K562 (cell line): ENCODE results near the gene STK24. TPM values are rescaled to one million over a fixed set of nuclear protein-coding genes. Genes with fewer than 3 reads are reported as not detected.

Experiments used
- CBFB ChIP-seq: sonication (generic); formaldehyde crosslinking; IDR thresholded peaks from 2 replicates; pipeline ENCODE4 v1.4.0; 2020; ENCODE audit warnings: mild to moderate bottlenecking, missing genetic modification reagents
- E2F6 ChIP-seq, 2 experiments: IDR thresholded peaks; 2 replicates each; pipeline ENCODE4 v1.6.1; 2011; ENCODE audit warnings: borderline replicate concordance in 1 of 2, control low read depth in 1 of 2, low read depth in 1 of 2, low read length in 1 of 2, mild to moderate bottlenecking in 1 of 2, mixed read lengths in 1 of 2, moderate library complexity in 1 of 2; ENCODE audit not compliant: insufficient read depth in 1 of 2, insufficient read length in 1 of 2, poor library complexity in 1 of 2, severe bottlenecking in 1 of 2; ENCODE audit errors: extremely low read depth in 1 of 2
- ELF1 ChIP-seq: fragments of 200-800 bp; sonication (Bioruptor generic); IDR thresholded peaks from 2 replicates; pipeline ENCODE4 v1.6.1; 2016; ENCODE audit warnings: missing genetic modification characterization, missing compliant biosample characterization
- FOXP4 ChIP-seq: sonication (generic); formaldehyde crosslinking; IDR thresholded peaks from 2 replicates; pipeline ENCODE4 v1.8.0; 2022; ENCODE audit warnings: mild to moderate bottlenecking, missing genetic modification reagents, borderline replicate concordance
- GABPA ChIP-seq: fragments of 200-800 bp; sonication (Bioruptor generic); conservative IDR thresholded peaks from 2 replicates; pipeline ENCODE4 v1.6.1; 2016; ENCODE audit warnings: low read depth, missing genetic modification characterization, missing compliant biosample characterization
- NR2C2 ChIP-seq, 2 experiments: fragments of 200-800 bp in 1 of 2; sonication (Bioruptor generic) in 1 of 2; sonication (generic) in 1 of 2; formaldehyde crosslinking in 1 of 2; IDR thresholded peaks; 2 replicates each; pipeline versions ENCODE4 v1.6.1 to v1.8.0; 2016 to 2022; ENCODE audit warnings: mild to moderate bottlenecking in 1 of 2, missing compliant biosample characterization in 1 of 2, missing genetic modification characterization in 1 of 2, missing genetic modification reagents in 1 of 2
- RBFOX2 ChIP-seq: fragments of 200-400 bp; formaldehyde crosslinking; IDR thresholded peaks from 2 replicates; pipeline ENCODE4 v1.6.1; 2017; ENCODE audit warnings: low read depth, mild to moderate bottlenecking, low read length, moderate library complexity
- RBM14 ChIP-seq: fragments of 200-400 bp; formaldehyde crosslinking; IDR thresholded peaks from 2 replicates; pipeline ENCODE4 v1.6.1; 2018; ENCODE audit warnings: low read depth, mild to moderate bottlenecking, low read length, moderate library complexity, borderline replicate concordance; ENCODE audit not compliant: insufficient read depth
- TAF1 ChIP-seq: IDR thresholded peaks from 2 replicates; pipeline ENCODE4 v1.6.1; 2011; ENCODE audit warnings: mild to moderate bottlenecking, low read length, moderate library complexity; ENCODE audit not compliant: insufficient read depth, control insufficient read depth, severe bottlenecking; ENCODE audit errors: extremely low read depth
- YY1 ChIP-seq, 3 experiments: IDR thresholded peaks; 2 replicates each; pipeline ENCODE4 v1.6.1; 2011; ENCODE audit warnings: low read length in 2 of 3, mild to moderate bottlenecking in 2 of 3, moderate library complexity in 2 of 3, borderline replicate concordance in 1 of 3, control low read depth in 1 of 3, low read depth in 1 of 3; ENCODE audit not compliant: insufficient read depth in 3 of 3, insufficient replicate concordance in 2 of 3, control insufficient read depth in 1 of 3, insufficient read length in 1 of 3; ENCODE audit errors: extremely low read depth in 1 of 3
- ZBTB7A ChIP-seq: IDR thresholded peaks from 2 replicates; pipeline ENCODE4 v1.6.1; 2011; ENCODE audit warnings: low read depth, mild to moderate bottlenecking, low read length, moderate library complexity, borderline replicate concordance; ENCODE audit not compliant: control insufficient read depth
- ZNF589 ChIP-seq: fragments of 200-800 bp; sonication (Bioruptor generic); IDR thresholded peaks from 2 replicates; pipeline ENCODE4 v1.6.1; 2016; ENCODE audit warnings: low read depth, missing genetic modification characterization, missing compliant biosample characterization
- polyA plus RNA-seq, 8 experiments: library from polyadenylated mRNA; depleted of rRNA in 4 of 8; stranded (reverse) in 5 of 8; unstranded in 3 of 8; fragments of >200 nt; fragmentation: Nextera tagmentation in 2 of 8; fragmentation: Illumina TruSeq in 1 of 8; extraction: Ambion mirVana in 2 of 8; extraction: Trizol in 1 of 8; gene quantifications; 2 replicates each; pipeline versions ENCODE4 v1.2.1 to v1.2.3, GENCODE V29; 2011 to 2014; ENCODE audit warnings: inconsistent platforms in 1 of 8, missing spikeins in 1 of 8
- total RNA-seq, 7 experiments: library from RNA; depleted of rRNA in 6 of 7; stranded (reverse); fragments of >200 nt in 6 of 7; fragmentation: Illumina TruSeq in 2 of 7; extraction: Trizol in 2 of 7; gene quantifications; 2 replicates each; pipeline versions ENCODE4 v1.2.1 to v1.2.3, GENCODE V29; 2011 to 2021; ENCODE audit warnings: low replicate concordance in 1 of 7
- TF ChIP-seq, protein P1 (sequence below): fragments of 450-650 bp; IDR thresholded peaks from 2 replicates; pipeline ENCODE4 v1.6.1; 2016; ENCODE audit warnings: borderline replicate concordance

The STK24 gene
- total and polyA plus RNA-seq, 9 of the 15 experiments (the other 6 are each of a cell fraction or from before 2014, with no cell fraction given) = 3.8 to 78.4 (median 28.2) TPM

DNA sequence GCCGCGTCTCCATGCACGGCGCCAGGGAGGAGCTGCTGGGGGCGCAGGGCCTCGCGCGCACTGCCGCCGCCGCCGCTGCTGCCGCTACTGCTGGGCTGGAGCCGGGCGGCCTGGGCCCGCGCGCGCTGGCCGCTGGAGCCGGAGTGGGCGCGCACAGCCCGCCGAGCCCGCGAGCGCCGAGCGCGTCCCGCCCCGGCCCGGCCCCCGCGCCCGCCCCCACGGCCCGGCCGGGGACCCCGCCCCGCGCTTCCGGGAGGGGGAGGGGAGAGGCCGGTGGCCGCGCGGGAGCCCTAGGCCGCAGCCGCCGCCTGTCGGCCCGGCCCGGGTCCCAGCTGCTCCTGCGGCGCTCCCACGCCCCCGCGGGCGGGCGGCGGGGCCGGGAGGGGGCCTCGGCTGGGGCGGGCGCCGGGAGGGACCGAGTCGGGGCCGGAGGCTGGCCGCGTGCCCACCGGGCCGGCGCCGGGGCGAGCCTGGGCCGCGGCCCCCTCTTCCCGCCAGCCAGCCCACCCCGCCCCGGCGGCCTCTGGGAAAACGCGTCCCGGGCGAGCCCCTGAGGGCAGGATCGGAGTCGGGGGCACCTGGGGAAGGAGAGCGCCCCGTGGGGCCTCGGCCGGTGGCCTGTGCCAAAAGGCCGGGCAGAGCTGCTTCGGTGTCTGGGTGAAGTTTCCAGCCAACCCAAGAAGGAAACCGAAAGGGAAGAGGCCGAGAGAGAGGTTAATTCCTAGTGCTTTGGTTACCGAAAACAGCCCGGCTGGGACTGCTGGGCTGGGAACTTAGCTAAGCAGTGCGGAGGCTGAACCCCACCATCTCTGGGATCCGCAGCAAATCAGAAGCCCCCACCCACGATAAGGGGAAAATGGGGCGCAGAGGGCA lies at the start of gene STK24 (continued):
- TF ChIP-seq E2F6 (IDR thresholded peaks at IDR 0.05; ENCODE audit: borderline replicate concordance in 1 of 2, extremely low read depth in 1 of 2, insufficient read depth in 1 of 2, insufficient read length in 1 of 2, low read depth in 1 of 2, low read length in 1 of 2, poor library complexity in 1 of 2, severe bottlenecking in 1 of 2) (peak in 1 of 2 experiments; percentile 42), ZNF589 (CRISPR knock-in tag) (peak; percentile 58), YY1 (IDR thresholded peaks at IDR 0.05; ENCODE audit: borderline replicate concordance in 1 of 3, control insufficient read depth in 1 of 3, extremely low read depth in 1 of 3, insufficient read depth in 3 of 3, insufficient read length in 1 of 3, insufficient replicate concordance in 2 of 3, low read depth in 1 of 3, low read length in 2 of 3) (peak in 1 of 3 experiments; percentile 17), GABPA (peak; percentile 63), ELF1 (tag) (peak; percentile 90), RBM14 (no peak), NR2C2 (CRISPR knock-in tag; IDR thresholded peaks at IDR 0.05) (no peak), NR2C2 (tag; IDR thresholded peaks at IDR 0.05) (peak; percentile 56; the same call in 1 of the 2 replicates), RBFOX2 (peak; percentile 34), ZBTB7A (peak; percentile 70; the same call in 1 of the 2 replicates), TAF1 (peak; percentile 74), CBFB (CRISPR knock-in tag) (no peak), FOXP4 (no peak)
- TF ChIP-seq, protein P1, sequence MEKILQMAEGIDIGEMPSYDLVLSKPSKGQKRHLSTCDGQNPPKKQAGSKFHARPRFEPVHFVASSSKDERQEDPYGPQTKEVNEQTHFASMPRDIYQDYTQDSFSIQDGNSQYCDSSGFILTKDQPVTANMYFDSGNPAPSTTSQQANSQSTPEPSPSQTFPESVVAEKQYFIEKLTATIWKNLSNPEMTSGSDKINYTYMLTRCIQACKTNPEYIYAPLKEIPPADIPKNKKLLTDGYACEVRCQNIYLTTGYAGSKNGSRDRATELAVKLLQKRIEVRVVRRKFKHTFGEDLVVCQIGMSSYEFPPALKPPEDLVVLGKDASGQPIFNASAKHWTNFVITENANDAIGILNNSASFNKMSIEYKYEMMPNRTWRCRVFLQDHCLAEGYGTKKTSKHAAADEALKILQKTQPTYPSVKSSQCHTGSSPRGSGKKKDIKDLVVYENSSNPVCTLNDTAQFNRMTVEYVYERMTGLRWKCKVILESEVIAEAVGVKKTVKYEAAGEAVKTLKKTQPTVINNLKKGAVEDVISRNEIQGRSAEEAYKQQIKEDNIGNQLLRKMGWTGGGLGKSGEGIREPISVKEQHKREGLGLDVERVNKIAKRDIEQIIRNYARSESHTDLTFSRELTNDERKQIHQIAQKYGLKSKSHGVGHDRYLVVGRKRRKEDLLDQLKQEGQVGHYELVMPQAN = no peak
